ENCODE data around the gene ATG5. TPM values are rescaled to one million over a fixed set of nuclear protein-coding genes. Genes with fewer than 3 reads are reported as not detected.

Gene ATG5
- polyA plus RNA-seq, 10 donors: 22.2 to 32.1 (median 25.8) TPM

Other genes starting within 250 kb of the ATG5 start
- 1 to 10 TPM; 2.9 to 7.9 (median 4.9) TPM for gene PRDM1, start 239.4 kb downstream of the ATG5 start, polyA plus RNA-seq (ENCODE audit: insufficient read length in 10 of 10)
- 1 to 10 TPM; 1.6 to 6.1 (median 3.0) TPM for gene CRYBG1, start 35.0 kb upstream of the ATG5 start, polyA plus RNA-seq (ENCODE audit: insufficient read length in 10 of 10)

Data from muscle of back (tissue), 10 donors.